Measurements from ENCODE around the gene FYTTD1.

- TF ChIP-seq CTCF (conservative IDR thresholded peaks at IDR 0.05; ENCODE audit: low read length), result no peak
- TF ChIP-seq EZH2phosphoT487 (IDR thresholded peaks at IDR 0.05; ENCODE audit: borderline replicate concordance, low read depth, low read length), result no peak
These were observed 13.0 kb upstream of the FYTTD1 start, which contains the start of gene RUBCN for GRCh38 chr3:197736491-197737318.
